ENCODE measurements around the gene SETD7.
"Not testable (repeated sequence)": the region's sequence is repeated elsewhere in the genome, so short reads cannot be mapped to it uniquely, and the experiment has no call there.

Gene SETD7

DNA sequence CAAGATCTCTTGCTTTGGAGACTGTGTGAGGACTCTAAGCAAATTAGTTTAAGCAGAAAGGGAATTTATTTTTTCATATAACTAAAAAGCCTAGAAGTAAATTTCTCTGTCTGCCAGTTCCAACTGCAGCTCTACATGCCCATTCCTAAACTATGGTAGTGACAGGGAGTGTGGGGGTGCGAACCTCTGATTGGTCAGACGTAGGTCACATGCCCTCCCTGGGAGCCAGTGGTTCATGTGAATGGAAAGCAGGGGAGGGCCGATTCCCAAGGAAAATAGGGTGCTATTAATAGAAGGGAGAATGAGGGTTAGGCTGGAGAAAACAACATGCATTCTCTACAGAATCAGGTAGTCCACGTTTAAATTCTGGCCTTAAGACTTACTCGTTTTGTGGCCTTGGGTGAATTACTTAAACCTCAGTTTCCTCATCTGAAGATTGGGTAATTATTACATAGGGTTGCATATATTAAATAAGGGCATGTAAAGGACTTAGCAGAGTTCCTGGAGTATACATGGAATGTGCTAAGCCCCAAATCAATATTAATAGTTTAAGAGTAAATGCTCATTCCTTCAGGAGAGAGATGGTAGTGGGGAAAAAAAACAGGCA lies 94.9 kb downstream of the SETD7 start:
- no peak for DNase-seq

DNA sequence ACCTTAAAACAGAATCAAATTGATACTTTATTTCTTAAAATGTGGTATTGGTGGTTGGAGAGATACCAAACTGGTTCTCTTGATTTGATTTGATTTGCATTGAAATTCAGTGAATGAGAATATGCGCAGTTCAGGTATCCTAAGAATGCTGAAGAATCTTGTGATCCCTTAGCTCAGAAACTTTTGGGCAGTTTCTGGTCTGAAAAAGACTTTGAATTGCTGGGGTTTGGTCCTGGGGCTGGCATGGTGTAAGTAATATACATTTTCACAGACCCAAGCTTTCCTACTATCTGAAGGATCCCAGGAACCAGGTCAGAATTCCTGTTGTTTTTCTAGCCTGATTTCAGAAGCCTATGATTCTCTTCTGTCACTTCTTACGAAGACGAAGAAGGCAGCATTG lies 95.5 kb downstream of the SETD7 start:
- no peak for DNase-seq

DNA sequence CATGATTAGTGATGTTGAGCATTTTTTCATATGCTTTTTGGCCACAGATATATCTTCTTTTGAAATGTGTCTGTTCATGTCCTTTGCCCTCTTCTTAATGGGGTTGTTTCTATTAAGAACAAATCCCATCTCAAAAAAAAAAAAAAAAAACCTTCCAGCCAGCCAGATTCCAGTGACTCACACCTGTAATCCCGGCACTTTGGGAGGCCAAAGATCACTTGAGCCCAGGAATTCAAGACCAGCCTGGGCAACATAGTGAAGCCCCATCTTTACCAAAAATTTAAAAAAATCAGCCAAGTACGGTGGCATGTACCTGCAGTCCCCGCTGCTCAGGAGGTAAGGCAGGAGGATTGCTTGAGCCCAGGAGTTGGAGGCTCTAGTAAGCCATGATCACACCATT lies 97.0 kb downstream of the SETD7 start:
- no peak for DNase-seq

DNA sequence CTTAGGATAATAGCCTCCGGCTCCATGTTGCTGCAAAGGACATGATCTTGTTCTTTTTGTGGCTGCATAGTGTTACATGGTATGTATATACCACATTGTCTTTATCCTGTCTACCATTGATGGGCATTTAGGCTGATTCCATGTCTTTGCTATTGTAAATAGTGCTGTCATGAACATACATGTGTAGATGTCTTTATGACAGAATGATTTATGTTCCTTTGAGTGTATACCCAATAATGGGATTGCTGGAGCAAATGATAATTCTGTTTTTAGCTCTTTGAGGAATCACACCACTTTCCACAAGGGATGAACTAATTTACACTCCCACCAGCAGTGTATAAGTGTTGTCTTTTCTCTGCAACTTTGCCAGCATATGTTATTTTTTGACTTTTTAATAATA lies 97.5 kb downstream of the SETD7 start:
- DNase-seq = no peak

DNA sequence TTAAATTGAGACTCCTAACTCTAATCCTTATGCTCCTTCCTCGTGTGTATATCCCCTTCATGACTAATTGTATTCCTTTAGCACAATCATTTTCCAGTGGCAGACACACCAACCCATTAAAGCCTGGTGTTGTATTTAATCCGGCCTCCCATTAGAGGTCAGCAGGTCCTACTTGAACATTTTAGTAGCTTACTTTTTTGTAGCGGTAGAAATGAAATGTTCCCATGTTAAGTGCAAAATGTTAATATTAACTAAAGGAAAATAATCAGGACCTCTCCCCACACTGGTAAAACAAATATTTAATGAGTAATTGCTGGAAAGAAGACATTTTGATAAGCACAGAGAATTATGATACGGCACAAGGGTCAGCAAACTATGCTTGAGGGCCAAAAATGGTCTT lies 98.7 kb downstream of the SETD7 start:
- DNase-seq = no peak

DNA sequence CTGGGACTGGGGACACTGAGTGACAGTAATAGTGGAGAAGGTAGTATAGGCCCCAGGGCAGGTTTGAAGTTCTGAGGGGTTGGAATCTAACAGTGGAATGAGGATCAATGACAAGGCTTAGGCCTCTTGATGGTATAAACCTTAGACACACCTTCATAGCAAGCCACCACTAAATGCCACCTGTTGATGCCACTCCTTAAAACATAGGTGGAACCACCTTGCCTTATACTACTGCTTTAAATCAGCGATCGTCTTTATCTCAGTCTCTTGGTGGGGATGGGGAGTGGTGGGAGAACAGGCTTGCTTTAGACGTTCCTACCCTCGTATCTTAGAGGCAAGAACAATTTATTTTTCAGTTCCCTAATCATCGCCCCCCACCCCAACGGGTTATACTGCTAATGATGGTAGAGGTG lies 100.9 kb downstream of the SETD7 start:
- no peak for DNase-seq

DNA sequence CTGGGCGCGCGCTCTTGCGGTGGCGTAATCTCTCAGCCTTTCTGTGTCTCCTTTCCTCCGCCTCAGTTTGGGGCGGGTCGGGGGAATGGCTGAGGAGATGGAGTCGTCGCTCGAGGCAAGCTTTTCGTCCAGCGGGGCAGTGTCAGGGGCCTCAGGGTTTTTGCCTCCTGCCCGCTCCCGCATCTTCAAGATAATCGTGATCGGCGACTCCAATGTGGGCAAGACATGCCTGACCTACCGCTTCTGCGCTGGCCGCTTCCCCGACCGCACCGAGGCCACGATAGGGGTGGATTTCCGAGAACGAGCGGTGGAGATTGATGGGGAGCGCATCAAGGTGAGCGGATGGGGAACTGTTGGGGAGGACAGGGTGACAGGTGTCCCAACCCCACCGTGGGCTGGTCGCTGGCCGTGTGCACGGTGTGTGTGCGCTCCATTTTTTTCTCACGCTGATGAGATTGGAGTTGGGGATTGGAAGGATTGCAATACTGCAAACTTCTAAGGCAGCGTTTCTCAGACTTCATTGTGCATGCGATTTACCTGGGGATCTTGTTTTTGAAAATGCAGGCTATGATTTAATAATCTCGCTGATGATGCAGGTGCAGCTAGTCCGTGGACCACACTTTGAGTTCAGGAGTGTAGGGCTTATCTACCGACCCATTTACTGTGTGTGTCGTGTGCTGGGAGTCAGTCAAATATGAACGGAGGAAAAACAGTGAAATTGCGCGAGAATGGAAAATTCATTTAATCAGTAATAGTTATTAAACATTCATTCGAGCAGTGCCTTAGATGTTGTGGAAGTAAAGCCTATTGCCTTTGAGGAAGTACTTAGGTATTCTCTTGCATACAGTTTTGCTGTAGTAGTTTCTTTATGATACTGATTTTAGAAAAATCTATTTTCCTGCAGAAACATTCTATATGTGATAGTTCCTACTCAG lies 101.6 kb downstream of the SETD7 start, which contains the start of gene RAB33B:
Gene RAB33B, plus strand, starts transcription at position 11 of the 935 bp plus-strand sequence. Its CDS starts 75 bp downstream, at position 86.
- no peak for DNase-seq

DNA sequence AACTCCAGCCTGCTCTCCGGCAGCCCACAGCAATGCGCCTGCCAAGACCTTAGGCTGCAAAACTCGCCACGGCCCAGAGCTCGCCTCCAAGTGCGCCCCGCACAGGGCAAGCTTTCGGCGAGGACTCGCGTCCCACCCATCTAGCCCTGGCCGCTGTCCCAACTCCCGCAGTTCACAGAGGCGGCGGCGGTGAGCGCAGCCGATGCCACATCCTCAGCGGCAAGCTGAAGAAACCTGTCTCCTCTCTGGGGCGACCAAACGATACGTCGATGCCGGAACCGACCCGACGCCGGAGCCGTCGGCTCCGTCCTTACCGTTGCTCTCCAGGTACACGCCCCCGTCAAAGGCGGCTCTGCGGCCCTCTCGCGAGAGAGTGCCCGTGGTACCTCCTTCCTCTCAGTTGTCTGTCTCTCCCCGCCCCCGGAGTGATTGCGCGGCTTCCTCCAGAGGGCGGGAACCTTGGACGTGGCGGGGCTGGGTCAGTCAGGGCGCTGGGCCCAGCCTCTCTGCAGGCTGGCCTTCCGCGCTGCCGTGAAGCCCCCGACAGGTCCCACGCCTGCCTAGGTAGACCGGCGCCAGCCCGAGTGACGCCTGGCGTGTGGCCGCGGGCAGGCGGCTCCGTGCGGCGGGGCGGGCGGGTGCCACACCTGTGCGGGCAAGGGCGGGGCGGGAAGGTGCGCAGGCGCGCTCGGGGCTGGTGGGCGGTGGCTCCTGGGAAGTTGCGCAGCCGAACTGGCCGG lies 102.5 kb downstream of the SETD7 start:
- DNase-seq = peak; percentile 93 to 98 (median 95)

DNA sequence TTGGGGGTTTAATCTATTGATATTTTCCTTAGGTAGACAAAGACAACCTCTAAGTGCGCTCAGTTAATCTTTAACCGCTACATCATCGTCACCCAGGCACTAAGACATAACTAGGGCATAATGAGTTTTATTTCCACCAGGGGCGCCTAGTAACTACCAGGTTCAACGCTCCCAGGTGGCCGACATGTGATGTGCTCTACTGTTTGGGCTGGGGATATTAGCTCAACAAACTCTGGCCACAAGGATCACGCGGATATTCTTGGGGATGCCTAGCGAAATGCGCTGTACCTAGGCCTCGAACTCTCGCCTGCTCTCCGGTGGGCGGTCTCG lies 103.0 kb downstream of the SETD7 start:
- DNase-seq = peak; percentile 50 to 84 (median 66)

DNA sequence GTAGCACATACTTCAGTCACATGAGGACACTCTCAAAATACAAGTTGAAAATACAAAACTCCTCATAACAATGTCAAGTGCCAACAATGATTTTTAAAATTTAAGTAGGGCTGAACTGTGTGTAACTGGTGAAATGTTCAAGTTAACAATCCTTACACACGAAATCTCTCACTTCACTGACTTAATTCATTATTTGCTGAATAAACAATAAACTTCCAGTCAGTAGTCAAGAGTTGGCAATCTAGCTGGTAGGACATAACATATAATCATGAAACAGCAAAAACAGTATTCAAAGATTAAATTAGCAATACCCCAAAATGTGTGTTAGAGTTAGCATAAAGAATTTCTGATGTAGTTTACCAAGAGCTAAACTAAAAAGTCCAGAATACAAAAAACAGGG lies 104.0 kb downstream of the SETD7 start:
- DNase-seq = no peak

DNA sequence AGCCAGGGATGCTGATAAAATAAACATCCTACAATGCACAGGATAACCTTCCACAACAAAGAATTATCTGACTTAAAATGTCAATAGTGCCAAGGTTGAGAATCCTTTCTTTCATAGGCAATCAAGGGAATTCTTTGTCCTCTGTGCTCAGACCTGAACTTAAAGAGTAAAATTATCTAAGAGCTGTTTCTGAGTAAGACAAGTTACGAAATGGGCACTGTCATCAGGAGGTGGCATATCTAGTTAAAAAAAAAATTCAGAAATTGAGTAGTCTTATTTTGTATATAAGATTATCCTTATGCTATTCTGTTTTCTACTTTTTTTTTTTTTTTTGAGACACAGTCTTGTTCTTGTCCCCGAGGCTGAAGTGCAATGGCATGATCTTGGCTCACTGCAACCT lies 105.4 kb downstream of the SETD7 start:
- DNase-seq = no peak

DNA sequence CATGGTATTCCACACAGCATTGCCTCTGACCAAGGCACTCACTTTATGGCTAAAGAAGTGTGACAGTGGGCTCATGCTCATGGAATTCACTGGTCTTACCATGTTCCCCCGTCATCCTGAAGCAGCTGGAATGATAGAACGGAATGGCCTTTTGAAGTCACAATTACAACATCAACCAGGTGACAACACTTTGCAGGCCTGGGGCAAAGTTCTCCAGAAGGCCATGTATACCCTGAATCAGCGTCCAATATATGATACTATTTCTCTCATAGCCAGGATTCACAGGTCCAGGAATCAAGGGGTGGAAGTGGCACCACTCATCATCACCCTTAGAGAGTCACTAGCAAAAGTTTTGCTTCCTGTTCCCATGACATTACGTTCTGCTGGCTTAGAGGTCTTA lies 108.9 kb downstream of the SETD7 start:
- not testable (repeated sequence) for DNase-seq

Data from T-helper 1 cell (primary cell).